ENCODE results near the gene ADPRHL1.

ADPRHL1 gene

DNA sequence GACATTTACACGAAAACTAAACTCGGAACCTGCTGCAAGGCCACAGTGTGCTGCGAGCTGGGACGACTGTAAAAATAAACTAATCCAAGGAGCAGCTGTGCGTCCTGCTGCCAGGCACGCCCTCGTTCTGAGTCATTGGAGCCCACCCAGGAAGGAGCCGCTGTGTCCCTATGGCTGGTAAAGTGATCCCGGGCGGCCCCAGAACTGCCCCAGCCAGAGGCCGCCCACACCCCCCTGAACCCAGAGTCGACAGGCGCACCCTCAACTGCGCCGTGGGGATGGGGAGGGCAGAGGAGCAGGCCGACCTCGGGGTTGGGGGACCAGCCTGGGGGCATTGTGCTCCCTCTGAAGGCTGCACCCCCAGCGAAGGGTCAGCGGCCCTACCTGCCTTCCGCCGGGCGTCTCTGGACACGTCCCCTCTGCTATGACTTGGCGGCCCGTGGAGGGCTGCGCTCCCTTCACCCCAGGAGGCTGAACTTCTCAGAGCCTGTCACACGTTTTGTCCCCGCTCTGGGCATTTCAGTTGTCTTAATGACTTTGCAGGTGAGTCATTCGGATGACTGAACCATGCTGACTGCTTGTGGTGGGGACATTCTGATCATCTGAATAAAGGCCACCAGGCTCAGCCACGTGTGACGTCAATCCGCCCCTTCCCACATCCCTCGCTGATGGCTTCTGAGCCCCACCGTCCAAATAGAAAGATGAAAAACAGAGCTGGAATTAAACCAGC, 42.7 kb downstream of the ADPRHL1 start:
- no peak overlapping the region for H3K27ac Mint-ChIP-seq
- no peaks in the 10 kb centered on the region for H3K9me3 Mint-ChIP-seq
- no peaks in the 10 kb centered on the region for H3K4me1 Mint-ChIP-seq
- H3K27me3 Mint-ChIP-seq, result peaks cover 5% of the 10 kb centered on the region
- no peak overlapping the region for H3K4me3 Mint-ChIP-seq
- no peaks in the 10 kb centered on the region for H3K36me3 Mint-ChIP-seq

DNA sequence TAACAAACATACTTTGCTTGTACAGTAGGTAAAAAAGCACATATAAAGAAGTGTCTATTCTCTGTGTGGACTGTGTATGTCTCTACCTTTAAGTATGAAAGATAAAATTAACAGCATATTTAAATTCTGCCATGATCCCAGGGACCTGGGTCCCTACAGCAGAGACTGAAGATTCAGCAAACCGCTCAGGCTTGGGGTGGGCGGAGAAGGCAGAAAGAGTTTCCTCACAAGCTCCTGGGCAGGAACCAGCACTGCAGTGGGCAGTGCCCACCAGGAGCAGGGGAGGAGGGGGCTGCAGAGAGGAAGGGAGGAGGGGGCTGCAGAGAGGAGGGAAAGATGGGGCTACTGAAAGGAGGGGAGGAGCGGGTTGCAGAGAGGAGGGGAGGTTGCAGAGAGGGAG, 44.7 kb downstream of the ADPRHL1 start:
- no peaks in the 10 kb centered on the region for H3K36me3 Mint-ChIP-seq
- H3K4me3 Mint-ChIP-seq, result no peak overlapping the region
- no peak overlapping the region for H3K27ac Mint-ChIP-seq
- no peaks in the 10 kb centered on the region for H3K4me1 Mint-ChIP-seq
- peaks cover 5% of the 10 kb centered on the region for H3K27me3 Mint-ChIP-seq
- H3K9me3 Mint-ChIP-seq, result no peaks in the 10 kb centered on the region

DNA sequence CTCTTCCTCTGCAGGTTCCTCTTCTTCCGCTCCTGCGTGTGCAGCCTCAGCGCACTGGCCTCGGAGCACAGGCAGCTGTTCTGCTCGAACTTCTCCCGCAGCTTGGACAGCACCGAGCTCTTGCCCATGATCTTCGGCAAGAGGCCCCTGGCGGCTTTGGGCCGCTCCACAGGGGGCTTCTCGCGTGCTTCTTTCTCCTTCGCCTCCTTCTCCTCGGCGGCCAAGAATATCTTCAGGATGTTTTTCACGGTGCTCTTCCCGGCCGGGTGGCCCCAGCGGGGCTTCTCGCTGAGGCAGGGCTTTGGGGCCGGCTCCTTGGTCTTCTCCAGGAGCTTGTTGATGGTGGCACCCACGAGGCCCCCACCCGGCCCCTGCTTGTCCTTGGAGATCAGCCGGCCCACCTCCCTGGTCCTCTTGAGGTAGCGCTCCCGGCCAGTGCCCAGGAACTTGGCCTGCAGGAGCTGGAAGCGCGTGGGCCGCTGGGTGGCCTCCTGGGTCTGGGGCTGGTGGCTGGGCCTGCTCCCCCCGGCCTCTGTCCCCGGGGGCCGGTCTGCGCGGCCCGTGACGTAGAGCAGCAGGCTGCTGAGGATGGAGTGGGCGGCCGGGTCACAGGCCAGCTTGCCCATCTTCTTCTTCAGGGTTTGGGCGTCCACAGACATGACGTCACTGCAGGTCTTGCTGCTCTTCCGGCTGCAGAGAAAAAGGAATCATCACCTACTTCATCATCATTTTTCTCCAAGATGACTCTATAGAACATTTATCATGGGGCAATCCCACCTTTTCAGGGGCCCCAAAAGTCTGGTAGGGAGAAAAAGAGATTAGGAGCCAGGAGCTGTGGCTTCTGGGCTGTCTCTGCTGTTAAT, 45.5 kb downstream of the ADPRHL1 start:
- Mint-ChIP-seq H3K4me3 (no peak overlapping the region), H3K4me1 (no peaks in the 10 kb centered on the region), H3K27me3 (peaks cover 5% of the 10 kb centered on the region), H3K36me3 (no peaks in the 10 kb centered on the region), H3K9me3 (no peaks in the 10 kb centered on the region), H3K27ac (no peak overlapping the region)

DNA sequence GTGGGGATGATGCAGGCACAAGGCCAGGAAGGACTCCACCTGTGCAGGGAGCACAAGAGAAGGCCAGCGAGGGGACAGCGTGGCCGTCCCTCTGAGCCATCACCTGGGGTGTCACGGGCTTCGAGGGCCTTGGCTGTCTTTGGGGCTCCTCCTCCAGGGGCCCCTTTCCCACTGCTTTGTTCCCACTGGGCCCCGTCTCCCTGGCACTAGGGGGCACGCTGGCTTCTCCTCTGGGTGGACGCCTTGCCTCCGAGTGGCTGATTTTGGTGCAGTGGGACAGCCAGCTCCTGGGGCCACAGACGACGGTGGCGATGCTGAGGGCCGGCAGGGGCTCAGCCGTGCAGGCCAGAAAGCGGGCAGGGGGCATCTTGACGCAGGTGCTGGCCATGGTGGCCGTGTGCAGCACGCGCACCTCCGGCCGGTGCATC, 46.2 kb downstream of the ADPRHL1 start:
- H3K4me3 Mint-ChIP-seq, result no peak overlapping the region

DNA sequence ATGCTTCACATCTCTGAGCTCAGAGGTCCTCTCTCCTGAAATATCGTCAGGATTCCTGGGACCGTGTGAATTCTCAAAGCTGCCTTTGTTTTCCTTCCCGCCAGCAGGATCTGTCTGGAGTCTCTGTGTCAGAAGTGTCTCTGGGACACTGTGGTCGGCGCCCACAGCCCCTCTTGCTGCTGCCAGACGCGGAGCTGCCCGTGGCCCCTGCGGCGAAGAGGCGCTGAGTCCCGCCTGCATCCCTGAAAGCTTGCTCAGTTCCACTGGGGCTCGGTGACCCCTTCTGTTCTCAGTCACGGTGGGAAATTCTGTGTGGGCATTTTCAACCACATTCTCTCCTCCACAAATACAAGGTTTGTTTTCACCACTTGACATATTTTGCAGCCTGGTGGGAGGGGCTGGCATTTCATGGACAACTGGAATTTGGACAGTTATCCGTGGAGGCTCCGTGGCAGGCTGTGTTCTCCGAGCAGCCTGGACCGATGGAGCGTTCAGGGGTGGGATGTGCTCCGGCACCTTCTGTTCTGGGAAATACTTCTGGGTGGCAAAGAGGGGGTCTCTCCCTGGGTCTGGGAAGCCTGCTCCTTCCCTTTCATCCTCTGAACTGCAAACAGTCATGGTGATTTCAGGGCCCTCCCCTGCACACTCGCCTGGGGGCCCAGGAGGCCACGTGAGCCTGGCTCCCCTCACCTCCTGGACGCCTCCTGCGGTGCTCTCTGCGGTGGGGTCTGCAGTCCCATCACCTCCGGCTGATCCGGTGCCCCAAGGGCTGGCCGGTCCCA, 46.8 kb downstream of the ADPRHL1 start:
- Mint-ChIP-seq H3K27me3 (peaks cover 5% of the 10 kb centered on the region), H3K36me3 (no peaks in the 10 kb centered on the region), H3K4me3 (no peak overlapping the region), H3K9me3 (no peaks in the 10 kb centered on the region), H3K27ac (no peak overlapping the region), H3K4me1 (no peaks in the 10 kb centered on the region)

More for the DNA sequence above, 46.2 kb downstream of the ADPRHL1 start:
- Mint-ChIP-seq H3K27me3 (peaks cover 5% of the 10 kb centered on the region), H3K27ac (no peak overlapping the region), H3K36me3 (no peaks in the 10 kb centered on the region), H3K9me3 (no peaks in the 10 kb centered on the region), H3K4me1 (no peaks in the 10 kb centered on the region)

DNA sequence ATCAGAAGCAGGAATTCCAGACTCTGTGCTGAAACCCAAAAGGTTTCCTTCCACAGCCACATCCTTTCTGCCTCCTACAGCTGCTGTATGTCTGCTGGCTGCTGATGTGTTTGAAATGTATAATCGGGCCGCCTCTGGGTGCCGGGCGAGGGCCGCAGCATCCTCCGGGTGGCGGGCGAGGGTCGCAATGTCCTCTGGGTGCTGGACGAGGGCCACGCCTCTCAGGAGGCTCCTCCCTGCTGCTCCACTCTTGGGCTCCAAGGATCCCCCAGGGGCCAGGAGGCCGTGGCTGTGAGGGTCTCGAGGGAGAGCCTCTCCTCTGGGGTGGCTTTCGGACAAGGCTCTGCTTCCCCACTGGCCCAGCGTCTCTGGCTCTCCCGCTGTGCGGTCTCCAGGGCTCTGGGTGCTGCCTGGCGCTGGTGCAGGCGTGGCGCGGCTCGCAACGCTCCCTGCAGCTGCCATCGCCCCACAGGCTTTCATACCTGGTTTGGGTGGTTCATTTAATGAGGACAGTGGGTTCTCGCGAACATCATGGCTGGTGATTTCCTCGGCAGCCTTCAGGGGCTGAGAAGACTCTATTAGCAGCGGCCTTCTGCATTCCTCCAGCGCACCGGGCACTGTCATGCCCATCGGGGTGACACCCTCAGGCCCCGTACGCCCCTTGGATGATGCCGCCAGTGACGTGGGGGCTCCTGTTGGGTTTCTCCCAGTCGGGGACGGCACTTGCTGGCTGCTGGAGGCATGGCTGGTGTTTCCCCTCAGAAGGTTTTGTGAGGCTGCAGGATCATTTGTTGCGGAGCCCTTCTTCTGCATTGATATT, 47.6 kb downstream of the ADPRHL1 start:
- Mint-ChIP-seq H3K4me3 (no peak overlapping the region), H3K27ac (no peak overlapping the region), H3K27me3 (peaks cover 5% of the 10 kb centered on the region), H3K4me1 (no peaks in the 10 kb centered on the region), H3K36me3 (no peaks in the 10 kb centered on the region), H3K9me3 (no peaks in the 10 kb centered on the region)

DNA sequence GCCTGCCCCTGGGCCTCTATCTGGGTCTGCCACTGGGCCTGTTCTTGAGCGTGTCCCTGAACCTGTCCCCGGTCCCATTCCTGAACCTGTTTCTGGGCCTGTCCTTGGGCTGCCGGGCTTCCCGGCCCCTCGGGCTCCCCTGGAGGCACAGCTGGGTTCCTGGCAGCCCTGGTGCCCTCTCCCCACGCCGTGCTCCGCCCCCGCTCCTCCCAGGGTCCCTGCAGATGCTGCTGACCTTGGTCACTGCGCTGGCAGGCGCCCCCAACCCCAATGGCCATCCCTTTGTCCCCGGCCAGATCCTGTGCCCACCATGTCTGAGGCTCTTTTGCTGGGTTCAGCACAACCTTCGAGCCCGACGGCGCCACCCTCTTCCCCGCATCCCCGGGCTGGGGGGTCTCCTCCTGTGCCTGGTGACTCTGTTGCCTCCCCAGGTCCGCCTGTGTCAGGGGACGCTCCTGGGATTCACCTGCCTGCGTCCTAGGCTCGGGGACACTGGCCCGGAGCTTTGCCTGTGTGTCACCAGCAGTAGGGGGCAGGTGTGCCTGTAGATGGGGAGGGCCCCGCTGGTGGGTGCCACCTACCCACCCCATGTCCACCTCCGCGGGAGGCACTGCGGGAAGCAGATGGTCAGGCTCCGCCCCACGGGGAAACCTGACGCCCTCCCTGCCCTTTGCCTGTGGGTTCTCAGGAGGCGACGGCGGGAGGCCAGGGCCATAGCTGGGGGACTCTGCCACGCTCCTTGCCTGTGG, 48.4 kb downstream of the ADPRHL1 start:
- Mint-ChIP-seq H3K4me3 (no peak overlapping the region), H3K4me1 (no peaks in the 10 kb centered on the region), H3K27me3 (peaks cover 5% of the 10 kb centered on the region), H3K9me3 (no peaks in the 10 kb centered on the region), H3K27ac (no peak overlapping the region), H3K36me3 (no peaks in the 10 kb centered on the region)

DNA sequence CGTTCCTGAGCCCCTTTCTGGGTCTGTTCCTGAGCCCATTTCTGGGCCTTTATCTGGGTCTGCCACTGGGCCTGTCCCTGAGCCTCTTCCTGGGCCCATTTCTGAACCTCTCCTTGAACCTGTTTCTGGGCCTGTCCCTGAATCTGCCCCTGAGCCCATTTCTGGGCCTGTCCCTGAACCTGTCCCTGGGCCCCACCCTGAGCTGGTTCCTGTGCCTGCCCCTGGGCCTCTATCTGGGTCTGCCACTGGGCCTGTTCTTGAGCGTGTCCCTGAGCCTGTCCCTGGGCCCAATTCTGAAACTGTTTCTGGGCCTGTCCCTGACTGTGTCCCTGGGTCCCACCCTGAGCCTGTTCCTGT, 48.9 kb downstream of the ADPRHL1 start:
- H3K9me3 Mint-ChIP-seq, result no peaks in the 10 kb centered on the region
- H3K27me3 Mint-ChIP-seq, result peaks cover 5% of the 10 kb centered on the region
- no peaks in the 10 kb centered on the region for H3K4me1 Mint-ChIP-seq
- no peaks in the 10 kb centered on the region for H3K36me3 Mint-ChIP-seq
- no peak overlapping the region for H3K4me3 Mint-ChIP-seq
- H3K27ac Mint-ChIP-seq, result no peak overlapping the region

DNA sequence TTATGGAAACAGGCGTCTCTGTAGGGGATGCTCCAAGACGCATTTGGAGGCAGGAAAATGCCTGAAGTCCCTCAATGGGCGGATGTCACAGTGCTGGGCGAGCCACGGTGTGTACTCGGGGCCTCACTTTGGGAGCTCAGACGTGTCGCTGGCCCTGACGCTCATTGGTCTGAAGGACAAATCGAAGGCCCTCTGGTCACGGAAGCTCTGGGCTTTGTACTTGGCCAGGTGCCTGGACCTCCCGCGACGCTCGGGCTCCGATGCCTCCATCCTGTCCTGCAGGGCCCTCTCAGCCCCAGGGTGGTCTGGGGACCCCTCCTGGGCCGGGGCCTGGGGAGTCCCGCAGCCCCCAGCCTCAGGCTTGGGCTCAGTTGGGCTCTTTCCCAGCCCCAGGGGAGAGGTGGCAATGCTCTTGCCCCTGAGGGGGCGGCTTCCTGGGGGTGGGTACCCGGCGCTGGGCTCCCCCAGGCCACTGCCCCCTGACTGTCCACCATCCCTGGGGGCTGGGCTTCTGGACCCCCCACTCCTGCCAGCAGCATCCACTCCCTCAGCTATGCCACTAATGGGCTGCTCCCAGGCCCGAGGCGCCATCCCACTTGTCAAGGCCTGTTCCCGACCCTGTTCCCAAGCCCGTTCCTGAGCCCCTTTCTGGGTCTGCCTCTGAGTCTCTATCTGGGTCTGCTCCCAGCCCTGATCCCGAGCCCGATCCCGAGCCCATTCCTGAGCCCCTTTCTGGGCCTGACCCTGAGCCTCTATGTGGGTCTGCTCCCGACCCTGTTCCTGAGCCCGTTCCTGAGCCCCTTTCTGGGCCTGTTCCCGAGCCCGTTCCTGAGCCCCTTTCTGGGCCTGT, 49.8 kb downstream of the ADPRHL1 start:
- Mint-ChIP-seq H3K4me1 (no peaks in the 10 kb centered on the region), H3K36me3 (no peaks in the 10 kb centered on the region), H3K27me3 (peaks cover 4% of the 10 kb centered on the region), H3K27ac (no peak overlapping the region), H3K9me3 (no peaks in the 10 kb centered on the region), H3K4me3 (no peak overlapping the region)

DNA sequence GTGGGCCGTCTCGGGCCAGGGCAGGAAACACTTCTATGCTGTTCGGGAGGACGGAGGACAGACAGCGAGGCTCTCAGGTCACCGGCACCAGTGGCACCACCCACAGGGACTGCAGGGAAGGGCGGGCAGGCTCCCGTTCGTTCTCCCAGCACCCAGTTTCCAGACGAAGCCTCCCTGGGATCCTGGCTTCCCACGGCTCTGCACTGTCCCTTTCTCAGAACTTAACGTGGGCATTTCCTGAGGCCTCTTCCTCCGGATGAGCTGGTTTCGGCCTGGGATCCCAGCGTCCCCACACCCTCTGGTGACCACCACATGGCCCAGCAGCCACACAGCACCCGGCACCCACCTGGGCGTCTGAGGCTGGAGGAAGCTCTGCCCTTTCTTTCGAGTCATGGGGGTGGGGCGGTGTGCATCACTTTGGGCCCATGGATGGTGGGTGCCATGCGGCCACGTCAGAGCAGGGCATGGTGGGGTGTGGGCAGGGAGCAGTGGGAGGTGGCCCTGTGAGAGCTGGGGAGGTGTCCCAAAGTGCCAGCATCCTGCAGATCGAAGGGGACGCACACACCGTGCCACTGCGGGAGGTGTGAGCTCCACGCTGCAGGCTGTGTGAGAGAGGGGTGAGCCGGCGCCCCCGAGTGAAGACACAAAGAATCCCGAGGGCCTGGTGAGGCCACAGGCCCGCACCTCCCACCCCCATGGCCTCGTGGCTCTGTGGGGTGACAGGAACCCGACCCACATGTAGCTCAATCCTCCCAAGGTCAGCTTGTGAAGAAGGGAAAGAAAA, 50.6 kb downstream of the ADPRHL1 start:
- Mint-ChIP-seq H3K4me3 (no peak overlapping the region), H3K9me3 (no peaks in the 10 kb centered on the region), H3K4me1 (no peaks in the 10 kb centered on the region), H3K27ac (no peak overlapping the region), H3K36me3 (no peaks in the 10 kb centered on the region), H3K27me3 (peaks cover 2% of the 10 kb centered on the region)

DNA sequence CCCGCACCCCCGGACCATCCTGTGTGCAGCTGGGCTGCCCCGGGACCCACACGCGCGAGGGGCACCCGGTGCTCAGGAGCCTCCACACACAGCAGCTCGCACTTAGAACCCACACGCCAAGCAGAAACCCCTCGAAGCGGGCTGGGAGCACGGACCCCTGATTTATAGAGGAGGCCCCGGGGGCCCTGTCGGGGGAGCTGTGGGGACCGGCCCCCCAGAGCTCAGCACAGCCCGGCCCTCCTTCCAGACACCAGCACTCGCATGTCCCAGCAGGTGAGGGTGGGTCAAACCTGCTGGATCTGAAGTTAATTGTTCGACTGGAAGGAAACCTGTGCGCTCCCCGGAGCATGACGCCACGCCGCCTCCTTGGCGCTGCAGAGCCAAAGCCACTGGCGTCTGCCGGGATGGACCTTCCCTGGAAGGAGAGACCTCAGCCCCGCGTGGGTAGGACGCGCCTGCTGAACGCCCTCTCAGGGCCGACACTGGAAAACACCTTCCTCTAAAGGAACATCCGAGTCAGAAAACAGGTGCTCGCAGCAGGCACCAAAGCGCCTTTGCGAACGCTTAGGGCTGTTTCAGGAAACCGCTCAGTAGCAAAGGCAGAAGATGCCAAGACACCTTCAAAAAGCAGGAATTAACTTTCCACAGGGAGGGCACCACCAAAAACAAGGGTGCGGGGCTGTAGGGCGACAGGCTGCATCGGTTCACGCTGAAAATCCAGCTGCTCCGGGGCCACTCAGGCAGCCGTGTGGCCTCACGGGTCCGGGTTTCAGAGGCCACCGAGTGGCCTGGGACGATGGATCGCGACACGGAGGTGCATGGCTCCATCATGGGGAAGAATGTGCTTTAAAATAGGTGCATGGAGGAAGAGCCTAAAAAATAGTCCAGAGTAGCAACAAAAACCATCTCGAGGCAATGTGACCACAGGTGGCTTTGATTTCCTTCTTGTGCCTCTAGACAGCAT, 51.6 kb downstream of the ADPRHL1 start:
- no peak overlapping the region for H3K4me3 Mint-ChIP-seq
- no peaks in the 10 kb centered on the region for H3K9me3 Mint-ChIP-seq
- no peaks in the 10 kb centered on the region for H3K36me3 Mint-ChIP-seq
- H3K27me3 Mint-ChIP-seq, result no peaks in the 10 kb centered on the region
- H3K4me1 Mint-ChIP-seq, result no peaks in the 10 kb centered on the region
- H3K27ac Mint-ChIP-seq, result no peak overlapping the region

DNA sequence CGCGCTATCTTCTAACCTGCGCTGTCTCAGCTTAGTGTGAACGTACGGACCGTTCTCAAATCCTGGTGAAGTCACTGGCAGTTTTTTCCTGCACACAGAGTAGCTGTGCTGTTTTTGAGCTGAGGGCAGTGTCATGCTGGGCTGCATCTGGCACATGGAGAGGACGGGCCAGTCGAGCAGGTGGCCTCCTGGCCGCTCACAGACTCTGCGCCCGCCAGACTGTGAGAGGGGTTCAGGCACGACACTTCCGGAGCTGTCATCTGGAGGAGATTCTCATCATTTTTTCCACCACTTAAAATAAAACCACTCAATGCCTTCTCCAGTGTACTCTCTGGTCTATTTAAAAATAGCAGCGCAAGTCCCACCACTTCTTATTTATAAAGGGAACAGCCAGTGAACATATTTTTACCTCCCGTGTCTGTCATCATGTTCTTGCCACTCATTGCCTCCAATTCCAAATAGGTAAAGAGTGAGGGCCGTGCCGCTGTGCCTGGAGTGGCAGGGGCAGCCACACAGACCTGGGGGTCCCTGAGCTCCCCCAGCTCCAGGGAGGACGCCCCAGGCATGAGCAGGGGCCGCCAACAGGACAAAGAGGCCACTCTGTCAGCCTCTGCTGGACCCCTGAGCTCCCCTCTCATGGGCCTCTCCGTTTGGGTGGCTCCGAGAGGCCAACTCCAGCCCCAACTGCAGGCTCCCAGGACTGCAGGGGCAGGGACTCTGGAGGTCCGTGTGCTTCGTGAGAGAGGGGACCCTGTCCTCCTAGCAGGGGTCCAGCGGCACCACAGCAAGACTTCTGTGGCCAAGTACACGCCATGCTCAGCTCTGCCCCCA, 52.5 kb downstream of the ADPRHL1 start:
- Mint-ChIP-seq H3K27ac (no peak overlapping the region), H3K4me3 (no peak overlapping the region), H3K27me3 (no peaks in the 10 kb centered on the region), H3K4me1 (no peaks in the 10 kb centered on the region), H3K36me3 (no peaks in the 10 kb centered on the region), H3K9me3 (no peaks in the 10 kb centered on the region)

All from activated naive CD4-positive, alpha-beta T cell treated with anti-CD3 and anti-CD28 coated beads, Interleukin-2, amount 50 U/mL, for 24 hours (primary cell).